RWPE1 (cell line): Measurements from ENCODE around the gene CCDC192.
"Not testable (repeated sequence)": the region's sequence is repeated elsewhere in the genome, so short reads cannot be mapped to it uniquely, and the experiment has no call there.

Experiments
- CTCF ChIA-PET: fragments of 350-600 bp; sonication (Branson Sonifier 250); formaldehyde crosslinking; extraction: SDS; loops from one replicate; lab custom pipeline; 2021; lab: Yijun Ruan, JAX
- POLR2A ChIA-PET: fragments of 400-600 bp; formaldehyde crosslinking; extraction: SDS; loops from one replicate; lab custom pipeline; 2020; ENCODE audit warnings: antibody characterized with exemption; ENCODE audit not compliant: low non-redundant PET; lab: Yijun Ruan, JAX
- DNase-seq: peaks from one replicate; pipeline ENCODE4 v3.0.0; 2012; ENCODE audit warnings: low spot score
- H3K27ac ChIP-seq: fragments of 450-650 bp; 2 replicates; pipeline ENCODE4 v1.5.1; 2017
- CTCF ChIP-seq: fragments of 450-650 bp; conservative IDR thresholded peaks from 2 replicates; pipeline ENCODE4 v1.5.1; 2017; ENCODE audit warnings: low read depth, mild to moderate bottlenecking

The CCDC192 gene

DNA sequence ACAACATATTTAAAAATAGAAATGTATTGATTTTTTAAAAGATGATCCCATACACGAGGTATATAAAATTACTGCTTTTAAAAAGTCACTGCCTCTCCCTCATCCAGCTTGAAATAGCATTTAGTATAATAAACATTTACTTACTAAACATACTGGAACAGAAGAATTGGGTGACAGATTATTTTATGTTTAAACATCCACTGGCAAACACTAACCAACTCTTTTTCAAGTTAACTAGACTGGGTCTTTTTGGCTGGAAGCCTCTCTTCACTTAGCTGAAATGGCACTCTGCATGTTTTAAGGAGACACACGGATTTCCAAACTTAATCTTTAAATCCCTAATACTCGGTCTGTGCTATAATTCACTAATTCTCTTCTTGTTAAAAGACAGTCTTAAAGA lies 35.3 kb upstream of the CCDC192 start:
- ChIA-PET CTCF (interaction anchor here (0.6 kb wide), 1 partner anchor 1283 kb away, joined by 4 read pairs; no protein-coding TSS in a partner anchor), POLR2A (no interaction called here)
- no peak for TF ChIP-seq CTCF
- no peak for DNase-seq
- no peak overlapping the region for H3K27ac ChIP-seq

GRCh38 chr5:127671218-127671617 lies 32.0 kb upstream of the CCDC192 start:
- ChIA-PET POLR2A (no interaction called here), CTCF (interaction anchor here (0.6 to 0.7 kb wide), 2 partner anchors 178 to 1276 kb away, joined by 3 to 4 read pairs; no protein-coding TSS in a partner anchor)
- no peak for TF ChIP-seq CTCF
- H3K27ac ChIP-seq, result no peak overlapping the region
- DNase-seq, result no peak

DNA sequence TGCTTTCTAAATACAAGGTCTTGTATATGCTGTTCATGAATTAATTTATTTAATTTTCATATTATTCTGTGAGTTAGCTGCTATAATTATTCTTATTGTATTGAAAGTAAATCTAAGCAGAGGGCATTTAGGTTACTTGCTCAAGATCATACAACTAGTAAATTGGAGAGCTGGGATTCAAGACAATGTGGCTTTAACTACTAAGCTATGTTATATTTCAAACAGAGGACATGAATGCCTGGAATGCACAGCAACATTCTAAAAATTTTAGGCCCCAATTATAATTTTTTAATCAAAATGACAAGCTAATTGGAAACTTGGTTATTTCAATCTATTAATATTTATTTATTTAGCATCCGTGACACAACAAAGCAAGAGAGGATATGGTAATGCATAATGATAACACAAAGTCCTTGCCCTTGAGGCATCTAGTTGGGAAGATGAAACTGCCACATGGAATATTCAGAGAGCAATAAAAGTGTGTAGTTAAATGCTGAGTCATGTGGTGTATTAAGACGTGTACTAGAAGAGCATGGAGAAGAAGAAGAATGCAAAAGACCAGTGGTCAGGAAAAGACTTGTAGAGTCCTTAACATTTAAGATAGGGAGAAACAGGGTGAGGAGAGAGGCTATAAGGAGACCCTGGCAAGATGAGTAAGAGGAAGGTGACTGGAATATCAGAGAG lies 29.9 kb upstream of the CCDC192 start:
- CTCF ChIA-PET, result interaction anchor here (0.5 kb wide), 1 partner anchor 310 kb away, joined by 3 read pairs; no protein-coding TSS in a partner anchor
- DNase-seq, result no peak
- TF ChIP-seq CTCF, result no peak

DNA sequence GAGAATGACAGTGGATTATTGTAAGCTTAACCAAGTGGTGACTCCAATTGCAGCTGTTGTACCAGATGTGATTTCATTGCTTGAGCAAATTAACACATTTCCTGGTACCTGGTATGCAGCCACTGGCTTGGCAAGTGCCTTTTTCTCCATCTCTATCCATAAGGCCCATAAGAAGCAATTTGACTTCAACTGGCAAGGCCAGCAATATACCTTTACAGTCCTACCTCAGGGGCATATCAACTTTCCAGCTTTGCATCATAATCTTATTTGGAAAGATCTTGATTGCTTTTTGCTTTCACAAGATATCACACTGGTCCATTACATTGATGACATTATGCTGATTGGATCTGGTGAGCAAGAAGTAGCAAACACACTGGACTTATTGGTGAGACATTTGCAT lies 26.2 kb upstream of the CCDC192 start:
- CTCF ChIA-PET, result not testable (repeated sequence)

More for the DNA sequence above, 29.9 kb upstream of the CCDC192 start:
- no peak overlapping the region for H3K27ac ChIP-seq
- POLR2A ChIA-PET, result no interaction called here

DNA sequence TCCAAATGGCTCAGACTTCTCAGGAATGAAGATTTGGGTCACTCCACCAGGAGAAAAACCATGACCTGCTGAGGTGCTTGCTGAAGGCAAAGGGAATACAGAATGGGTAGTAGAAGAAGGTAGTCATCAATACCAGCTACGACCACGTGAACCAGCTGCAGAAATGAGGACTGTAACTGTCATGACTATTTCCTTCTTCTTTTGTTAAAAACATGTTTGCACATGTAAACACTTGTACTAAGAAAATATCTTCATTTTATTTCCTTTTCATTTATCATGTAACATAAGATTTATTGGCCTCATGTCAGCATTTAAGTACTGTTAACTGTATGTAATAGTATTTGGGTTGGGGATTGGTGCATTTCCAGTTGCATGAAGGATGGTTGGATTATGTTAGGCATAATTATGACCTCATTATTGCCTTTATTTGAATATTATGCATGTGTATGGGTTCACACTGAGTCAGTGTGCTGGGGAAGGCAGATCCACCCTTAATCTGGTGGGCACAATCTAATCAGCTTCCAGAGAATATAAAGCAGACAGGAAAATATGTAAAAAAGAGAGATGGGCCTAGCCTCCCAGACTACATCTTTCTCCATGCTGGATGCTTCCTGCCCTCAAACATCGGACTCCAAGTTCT lies 23.4 kb upstream of the CCDC192 start:
- POLR2A ChIA-PET, DNase-seq, CTCF ChIA-PET, H3K27ac ChIP-seq: not testable (repeated sequence)

More for the DNA sequence above, 26.2 kb upstream of the CCDC192 start:
- H3K27ac ChIP-seq, POLR2A ChIA-PET, DNase-seq: not testable (repeated sequence)

DNA sequence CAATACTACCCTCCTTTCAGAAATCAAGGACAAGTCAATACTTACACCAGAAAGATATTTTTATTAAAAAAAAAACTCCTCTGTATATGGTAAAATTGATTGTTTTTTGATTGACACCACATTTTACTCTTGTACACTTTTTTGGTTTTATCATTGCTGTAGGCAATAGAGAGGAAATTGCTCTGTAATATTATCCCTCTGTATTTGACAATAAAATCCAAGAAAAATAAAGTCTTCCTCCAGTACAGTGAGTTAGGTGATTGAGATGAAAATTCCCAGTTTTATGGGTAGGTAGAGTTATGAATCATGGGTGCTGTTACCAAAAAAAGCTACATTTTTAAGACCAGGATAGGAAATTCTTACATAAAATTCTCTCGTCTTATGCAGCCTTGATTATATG lies 22.6 kb upstream of the CCDC192 start:
- no peak for TF ChIP-seq CTCF
- POLR2A ChIA-PET, result no interaction called here
- no peak for DNase-seq
- CTCF ChIA-PET, result no interaction called here
- H3K27ac ChIP-seq, result no peak overlapping the region

- ChIA-PET CTCF (interaction anchor here (0.6 to 0.9 kb wide), 2 partner anchors 41 to 75 kb away, joined by 3 to 5 read pairs; no protein-coding TSS in a partner anchor), POLR2A (no interaction called here)
- no peak for TF ChIP-seq CTCF
- no peak overlapping the region for H3K27ac ChIP-seq
- DNase-seq, result no peak
Measured at GRCh38 chr5:127683008-127683407, 20.2 kb upstream of the CCDC192 start.
